Adrenal gland (tissue), 5 donors: ENCODE measurements around the gene FOXP2.

Experiments
- CTCF ChIP-seq, 6 experiments: fragments of 450-650 bp in 4 of 6; fragments of 200-600 bp in 2 of 6; sonication (generic) in 1 of 6; IDR thresholded peaks; 1 replicate in 5 of 6; 2 replicates in 1 of 6; pipeline versions ENCODE4 v1.5.1 to v1.8.0; 2016 to 2021; ENCODE audit warnings: antibody characterized with exemption in 6 of 6, mild to moderate bottlenecking in 2 of 6, moderate library complexity in 1 of 6
- POLR2A ChIP-seq, 2 donors: fragments of 450-650 bp; IDR thresholded peaks; one replicate each; pipeline ENCODE4 v1.6.1; 2017; ENCODE audit warnings: antibody characterized with exemption in 2 of 2, mild to moderate bottlenecking in 2 of 2, moderate library complexity in 1 of 2
- donor health status: DM: no; HTN: no; CAD: no.

GRCh38 chr7:114369294-114369693 is 45.3 kb upstream of the FOXP2 start:
- no peak for TF ChIP-seq CTCF (IDR thresholded peaks at IDR 0.05)
- no peak for TF ChIP-seq POLR2A (IDR thresholded peaks at IDR 0.05)
